Prostate gland (tissue), 2 donors: Measurements from ENCODE around the gene TMEM62.

Experiments used
- CTCF ChIP-seq, 4 experiments: fragments of 200-600 bp in 2 of 4; fragments of 450-650 bp in 2 of 4; sonication (generic) in 2 of 4; IDR thresholded peaks; 1 replicate in 3 of 4; 2 replicates in 1 of 4; pipeline ENCODE4 v1.5.1; 2016 to 2019; ENCODE audit warnings: antibody characterized with exemption in 4 of 4, mild to moderate bottlenecking in 2 of 4, moderate library complexity in 2 of 4
- POLR2A ChIP-seq: fragments of 450-650 bp; IDR thresholded peaks from one replicate; pipeline ENCODE4 v1.6.1; 2016; ENCODE audit warnings: antibody characterized with exemption, mild to moderate bottlenecking
- POLR2AphosphoS5 ChIP-seq: sonication (generic); formaldehyde crosslinking; IDR thresholded peaks from one replicate; pipeline ENCODE4 v1.6.1; 2017; ENCODE audit warnings: antibody characterized with exemption

DNA sequence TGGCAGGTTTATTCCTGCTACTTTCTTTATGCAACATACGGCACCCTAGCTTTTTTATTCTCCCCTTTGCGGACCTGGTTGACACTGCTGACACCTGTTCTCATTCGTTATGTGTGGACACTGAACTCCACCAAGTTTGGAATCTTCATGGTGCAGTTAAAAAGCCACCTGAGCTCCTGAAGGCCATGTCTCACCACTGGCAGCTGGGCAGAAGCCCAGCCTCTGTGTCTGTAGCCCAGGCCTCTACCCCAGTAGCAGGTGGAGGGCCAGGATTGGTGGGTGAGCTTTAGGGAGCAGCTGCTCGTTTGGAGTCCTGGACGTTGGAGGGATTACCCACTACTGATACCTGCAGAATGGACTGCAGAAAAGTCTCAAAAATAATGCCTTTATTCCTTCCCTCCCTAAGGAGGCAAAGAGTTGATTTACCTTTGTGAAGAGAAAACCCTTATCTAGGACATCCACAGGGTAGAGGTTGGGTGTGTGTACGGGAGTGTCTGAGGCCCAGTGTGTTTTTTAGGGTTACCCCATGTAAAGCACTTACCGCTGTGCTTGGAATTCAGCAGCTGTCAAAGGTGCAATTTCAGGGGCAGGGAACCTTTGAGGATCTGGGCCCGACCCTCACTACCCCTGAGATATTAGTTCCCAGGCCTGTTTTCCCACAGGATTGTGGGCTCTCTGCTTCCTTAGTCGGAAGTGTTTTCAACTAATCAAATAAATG is 51.2 kb downstream of the TMEM62 start:
- no peak for TF ChIP-seq POLR2A
- no peak for TF ChIP-seq CTCF (IDR thresholded peaks at IDR 0.05)
- no peak for TF ChIP-seq POLR2AphosphoS5
